HUES64 (cell line): ENCODE data around the gene ARHGAP44.
A peak's percentile ranks its signal among the peaks of the same experiment; 100 is the strongest.

Source experiments
- H3K27ac ChIP-seq: 2 replicates; pipeline ENCODE4 v1.7.0; 2013; ENCODE audit warnings: low read depth, low read length, inconsistent platforms
- H3K27me3 ChIP-seq: 2 replicates; pipeline ENCODE4 v1.6.1; 2013; ENCODE audit warnings: mild to moderate bottlenecking, low read length; ENCODE audit not compliant: insufficient read depth
- H3K36me3 ChIP-seq: 2 replicates; pipeline ENCODE4 v1.6.1; 2013; ENCODE audit warnings: mild to moderate bottlenecking, low read length; ENCODE audit not compliant: insufficient read depth
- H3K4me1 ChIP-seq: 2 replicates; pipeline ENCODE4 v1.6.1; 2013; ENCODE audit warnings: mild to moderate bottlenecking, low read length, moderate library complexity; ENCODE audit not compliant: insufficient read depth
- H3K4me3 ChIP-seq: 2 replicates; pipeline ENCODE4 v1.5.1; 2013; ENCODE audit warnings: mild to moderate bottlenecking, low read length, moderate library complexity
- H3K9ac ChIP-seq: 2 replicates; pipeline ENCODE4 v1.6.1; 2013; ENCODE audit warnings: mild to moderate bottlenecking, low read depth, low read length
- H3K9me3 ChIP-seq: 2 replicates; pipeline ENCODE4 v1.6.1; 2013; ENCODE audit warnings: low read depth, low read length; ENCODE audit not compliant: insufficient read depth
- WGBS: fragments of 150-250, 120-280 bp; methylation state at CpG from one replicate; pipeline ENCODE4 v1.1.7; 2013; ENCODE audit warnings: missing lambda C conversion rate; 5-methylcytosine and 5-hydroxymethylcytosine counted together

The ARHGAP44 gene

GRCh38 chr17:13003927-13004326 is 214.6 kb downstream of the ARHGAP44 start:
- no peak overlapping the region for H3K9ac ChIP-seq
- no peaks in the 10 kb centered on the region for H3K27me3 ChIP-seq
- no peak overlapping the region for H3K4me3 ChIP-seq
- no peaks in the 10 kb centered on the region for H3K9me3 ChIP-seq
- no peak overlapping the region for H3K27ac ChIP-seq
- 97% methylated on average over 6 of the region's 6 CpGs for WGBS
- H3K4me1 ChIP-seq, result no peaks in the 10 kb centered on the region
- peaks cover 97% of the 10 kb centered on the region for H3K36me3 ChIP-seq

GRCh38 chr17:13004336-13004735 is 215.0 kb downstream of the ARHGAP44 start:
- peaks cover 97% of the 10 kb centered on the region for H3K36me3 ChIP-seq

GRCh38 chr17:13005530-13005929 is 216.2 kb downstream of the ARHGAP44 start:
- Histone ChIP-seq H3K4me3 (no peak overlapping the region), H3K9me3 (no peaks in the 10 kb centered on the region), H3K27me3 (no peaks in the 10 kb centered on the region), H3K9ac (no peak overlapping the region), H3K27ac (no peak overlapping the region), H3K36me3 (peaks cover 97% of the 10 kb centered on the region), H3K4me1 (no peaks in the 10 kb centered on the region)
- WGBS, result 98% methylated on average over 6 of the region's 6 CpGs

More at GRCh38 chr17:13004336-13004735, 215.0 kb downstream of the ARHGAP44 start:
- Histone ChIP-seq H3K9ac (no peak overlapping the region), H3K9me3 (no peaks in the 10 kb centered on the region), H3K4me1 (no peaks in the 10 kb centered on the region), H3K27me3 (no peaks in the 10 kb centered on the region), H3K27ac (no peak overlapping the region), H3K4me3 (no peak overlapping the region)
- 97% methylated on average over 4 of the region's 4 CpGs for WGBS

- H3K27me3 ChIP-seq, result no peaks in the 10 kb centered on the region
- H3K27ac ChIP-seq, result no peak overlapping the region
- no peak overlapping the region for H3K9ac ChIP-seq
- no peaks in the 10 kb centered on the region for H3K4me1 ChIP-seq
- peaks cover 98% of the 10 kb centered on the region for H3K36me3 ChIP-seq
- WGBS, result 95% methylated on average over 8 of the region's 8 CpGs
- no peaks in the 10 kb centered on the region for H3K9me3 ChIP-seq
- H3K4me3 ChIP-seq, result no peak overlapping the region
Observed at GRCh38 chr17:13008461-13008860, 219.2 kb downstream of the ARHGAP44 start.

GRCh38 chr17:13010959-13011358 is 221.7 kb downstream of the ARHGAP44 start:
- Histone ChIP-seq H3K9me3 (no peaks in the 10 kb centered on the region), H3K36me3 (peaks cover 98% of the 10 kb centered on the region), H3K4me3 (no peak overlapping the region), H3K27me3 (no peaks in the 10 kb centered on the region), H3K27ac (no peak overlapping the region), H3K4me1 (no peaks in the 10 kb centered on the region), H3K9ac (no peak overlapping the region)
- WGBS, result 92% methylated on average over 7 of the region's 7 CpGs

- Histone ChIP-seq H3K27ac (no peak overlapping the region), H3K9me3 (no peaks in the 10 kb centered on the region), H3K9ac (no peak overlapping the region), H3K27me3 (no peaks in the 10 kb centered on the region), H3K36me3 (peaks cover 67% of the 10 kb centered on the region), H3K4me1 (0 out of 2 replicates have a peak, but pooled peaks cover 4% of the 10 kb centered on the region), H3K4me3 (no peak overlapping the region)
- WGBS, result 95% methylated on average over 7 of the region's 7 CpGs
Observed at GRCh38 chr17:13014801-13015200, 225.5 kb downstream of the ARHGAP44 start.

- no peaks in the 10 kb centered on the region for H3K9me3 ChIP-seq
- H3K27me3 ChIP-seq, result no peaks in the 10 kb centered on the region
- H3K27ac ChIP-seq, result peak overlapping the region; percentile 91
- H3K36me3 ChIP-seq, result peaks cover 45% of the 10 kb centered on the region
- peak overlapping the region; percentile 98 for H3K4me3 ChIP-seq
- 0 out of 2 replicates have a peak, but pooled peaks cover 4% of the 10 kb centered on the region for H3K4me1 ChIP-seq
- peak overlapping the region; percentile 85 for H3K9ac ChIP-seq
- WGBS, result 25% methylated on average over 20 of the region's 21 CpGs
Observed at GRCh38 chr17:13016881-13017654, 227.8 kb downstream of the ARHGAP44 start.

GRCh38 chr17:13017655-13018459 is 228.6 kb downstream of the ARHGAP44 start, which contains the start of gene ELAC2:
ELAC2 (minus strand) TSS chr17:13018027; CDS start chr17:13017947, 80 bp downstream.
- WGBS, result under 1% methylated on average over 79 of the region's 79 CpGs
- peak within 1 kb of the TSS; percentile 91 for H3K27ac ChIP-seq
- peak within 1 kb of the TSS; percentile 98 for H3K4me3 ChIP-seq
- H3K36me3 ChIP-seq, result peaks cover 37% of the 10 kb centered on the region
- 0 out of 2 replicates have a peak, but pooled peaks cover 4% of the 10 kb centered on the region for H3K4me1 ChIP-seq
- no peaks in the 10 kb centered on the region for H3K27me3 ChIP-seq
- H3K9me3 ChIP-seq, result no peaks in the 10 kb centered on the region
- H3K9ac ChIP-seq, result peak within 1 kb of the TSS; percentile 85

- no peak overlapping the region for H3K27ac ChIP-seq
- H3K4me1 ChIP-seq, result no peaks in the 10 kb centered on the region
- peak overlapping the region; percentile 7; the same call in 1 of the 2 replicates for H3K9ac ChIP-seq
- no peaks in the 10 kb centered on the region for H3K27me3 ChIP-seq
- H3K9me3 ChIP-seq, result no peaks in the 10 kb centered on the region
- no peaks in the 10 kb centered on the region for H3K36me3 ChIP-seq
- 85% methylated on average over 6 of the region's 6 CpGs for WGBS
- H3K4me3 ChIP-seq, result no peak overlapping the region
Observed at GRCh38 chr17:13024016-13024415, 234.7 kb downstream of the ARHGAP44 start.

- Histone ChIP-seq H3K4me3 (peak overlapping the region; percentile 18; the same call in 1 of the 2 replicates), H3K4me1 (no peaks in the 10 kb centered on the region), H3K36me3 (no peaks in the 10 kb centered on the region), H3K9ac (no peak overlapping the region), H3K9me3 (no peaks in the 10 kb centered on the region), H3K27me3 (no peaks in the 10 kb centered on the region), H3K27ac (no peak overlapping the region)
- WGBS, result 38% methylated on average over 19 of the region's 19 CpGs
Observed at GRCh38 chr17:13024526-13025257, 235.4 kb downstream of the ARHGAP44 start.
